ENCODE results near the gene FOXM1. TPM values are rescaled to one million over a fixed set of nuclear protein-coding genes. Genes with fewer than 3 reads are reported as not detected.

The FOXM1 gene
- total RNA-seq, 2 donors from 2014 or later, result 1.2 to 10.8 TPM

DNA sequence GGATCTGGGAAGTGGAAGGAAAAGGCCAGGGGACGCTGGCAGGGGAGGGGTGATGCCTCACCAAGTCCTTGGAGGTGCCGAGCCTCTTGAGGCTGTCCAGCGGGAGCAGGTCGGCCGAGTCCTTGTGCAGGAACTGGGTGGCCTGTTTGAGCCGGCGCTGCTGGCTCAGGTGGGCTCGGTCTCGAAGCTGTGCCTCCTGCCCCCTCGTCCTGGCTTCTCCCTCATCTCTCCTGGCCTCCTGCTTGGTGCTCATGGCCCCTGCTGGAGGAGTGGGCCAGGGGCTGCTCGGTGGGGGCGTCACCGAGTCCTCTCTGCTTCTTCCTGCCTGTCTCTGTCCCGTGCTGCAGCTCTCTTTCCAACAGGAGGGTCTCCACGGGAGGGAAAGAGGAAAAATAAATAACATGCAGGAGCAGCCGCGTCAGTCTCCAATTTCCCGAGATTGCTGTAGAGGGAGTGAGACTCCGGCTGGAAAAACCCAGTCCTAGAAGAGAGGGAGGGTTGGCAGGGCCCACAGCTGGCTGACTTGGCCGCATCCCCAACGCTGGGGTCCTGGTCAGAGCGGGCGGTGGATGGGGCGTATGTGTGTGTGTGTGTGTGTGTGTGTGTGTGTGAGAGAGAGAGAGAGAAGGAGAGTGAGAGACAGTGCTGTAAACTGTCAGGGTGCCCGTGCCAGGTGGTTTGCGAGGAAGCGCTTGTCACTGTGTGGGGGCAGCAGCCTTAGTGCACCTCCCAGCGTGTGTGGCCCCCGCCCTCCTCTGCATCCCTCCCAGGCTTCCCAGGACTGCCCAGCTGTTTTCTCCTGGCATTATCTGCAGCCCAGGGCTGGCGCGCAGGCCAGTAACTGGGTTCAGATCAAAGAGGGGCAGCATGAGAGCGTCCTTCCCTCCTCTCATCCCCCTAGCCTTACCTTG is 42.1 kb downstream of the FOXM1 start, which contains the start of gene NRIP2:
TSS of gene NRIP2 (minus strand) at position 455 of the 911 bp plus-strand sequence. CDS start at position 403, 52 bp downstream.
- H3K4me3 ChIP-seq, result no peak within 1 kb of the TSS
- DNase-seq (ENCODE audit: low spot score), result no peak
- H3K36me3 ChIP-seq, result no peaks in the 10 kb centered on the region
- H3K27me3 ChIP-seq (replicated peaks; ENCODE audit: insufficient read depth), result no peaks in the 10 kb centered on the region
- no peaks in the 10 kb centered on the region for H3K9me3 ChIP-seq
- TF ChIP-seq, protein P1, sequence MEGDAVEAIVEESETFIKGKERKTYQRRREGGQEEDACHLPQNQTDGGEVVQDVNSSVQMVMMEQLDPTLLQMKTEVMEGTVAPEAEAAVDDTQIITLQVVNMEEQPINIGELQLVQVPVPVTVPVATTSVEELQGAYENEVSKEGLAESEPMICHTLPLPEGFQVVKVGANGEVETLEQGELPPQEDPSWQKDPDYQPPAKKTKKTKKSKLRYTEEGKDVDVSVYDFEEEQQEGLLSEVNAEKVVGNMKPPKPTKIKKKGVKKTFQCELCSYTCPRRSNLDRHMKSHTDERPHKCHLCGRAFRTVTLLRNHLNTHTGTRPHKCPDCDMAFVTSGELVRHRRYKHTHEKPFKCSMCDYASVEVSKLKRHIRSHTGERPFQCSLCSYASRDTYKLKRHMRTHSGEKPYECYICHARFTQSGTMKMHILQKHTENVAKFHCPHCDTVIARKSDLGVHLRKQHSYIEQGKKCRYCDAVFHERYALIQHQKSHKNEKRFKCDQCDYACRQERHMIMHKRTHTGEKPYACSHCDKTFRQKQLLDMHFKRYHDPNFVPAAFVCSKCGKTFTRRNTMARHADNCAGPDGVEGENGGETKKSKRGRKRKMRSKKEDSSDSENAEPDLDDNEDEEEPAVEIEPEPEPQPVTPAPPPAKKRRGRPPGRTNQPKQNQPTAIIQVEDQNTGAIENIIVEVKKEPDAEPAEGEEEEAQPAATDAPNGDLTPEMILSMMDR (IDR thresholded peaks at IDR 0.05), result no peak
- TF ChIP-seq POLR2AphosphoS5 (IDR thresholded peaks at IDR 0.05) (no peak), POLR2A (IDR thresholded peaks at IDR 0.05) (no peak)
- 12% methylated on average over 32 of the region's 32 CpGs for WGBS
- H3K27ac ChIP-seq, result no peak within 1 kb of the TSS
- H3K4me1 ChIP-seq (replicated peaks), result peaks cover 6% of the 10 kb centered on the region
- intact Hi-C loops (cut with DNase I), result no loop called here

DNA sequence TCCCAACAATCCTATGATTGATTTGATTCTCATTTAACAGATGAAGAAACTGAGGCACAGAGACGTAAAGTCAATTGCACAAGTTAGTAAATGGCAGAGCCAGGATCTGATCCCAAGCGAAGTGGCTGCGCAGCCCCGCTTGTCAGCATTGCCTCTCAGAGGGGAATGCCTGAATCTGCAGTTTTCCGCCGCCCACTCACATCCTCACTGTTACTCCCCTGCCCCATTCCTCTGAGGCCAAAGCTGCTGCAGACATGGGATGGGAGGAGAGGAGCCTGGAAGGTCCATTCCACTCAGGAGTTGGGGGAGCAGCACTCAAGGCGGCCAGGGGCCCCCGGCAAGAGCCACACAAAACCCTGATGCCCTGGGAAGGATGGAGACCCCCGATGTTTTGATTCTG is 43.2 kb downstream of the FOXM1 start:
- Histone ChIP-seq H3K4me3 (no peak overlapping the region), H3K36me3 (no peaks in the 10 kb centered on the region), H3K27ac (no peak overlapping the region), H3K27me3 (replicated peaks; ENCODE audit: insufficient read depth) (no peaks in the 10 kb centered on the region), H3K4me1 (replicated peaks) (peaks cover 6% of the 10 kb centered on the region), H3K9me3 (no peaks in the 10 kb centered on the region)
- DNase-seq (ENCODE audit: low spot score), result no peak
- intact Hi-C loops (cut with DNase I), result no loop called here
- WGBS, result 79% methylated on average over 9 of the region's 9 CpGs
- no peak for TF ChIP-seq POLR2AphosphoS5 (IDR thresholded peaks at IDR 0.05)
- no peak for TF ChIP-seq POLR2A (IDR thresholded peaks at IDR 0.05)
- TF ChIP-seq, protein P1 (IDR thresholded peaks at IDR 0.05), result no peak

GRCh38 chr12:2833327-2833726 is 43.6 kb downstream of the FOXM1 start:
- H3K4me3 ChIP-seq, result no peak overlapping the region
- TF ChIP-seq POLR2A (IDR thresholded peaks at IDR 0.05) (no peak), POLR2AphosphoS5 (IDR thresholded peaks at IDR 0.05) (no peak)
- TF ChIP-seq, protein P1 (IDR thresholded peaks at IDR 0.05), result no peak
- no peaks in the 10 kb centered on the region for H3K9me3 ChIP-seq
- no peaks in the 10 kb centered on the region for H3K36me3 ChIP-seq
- no peak overlapping the region for H3K27ac ChIP-seq
- no peaks in the 10 kb centered on the region for H3K27me3 ChIP-seq (replicated peaks; ENCODE audit: insufficient read depth)
- DNase-seq (ENCODE audit: low spot score), result no peak
- peaks cover 6% of the 10 kb centered on the region for H3K4me1 ChIP-seq (replicated peaks)
- intact Hi-C loops (cut with DNase I), result no loop called here
- WGBS, result 35% methylated on average over 5 of the region's 5 CpGs

GRCh38 chr12:2832550-2833127 is 44.3 kb downstream of the FOXM1 start:
- Histone ChIP-seq H3K36me3 (no peaks in the 10 kb centered on the region), H3K27ac (no peak overlapping the region), H3K4me3 (no peak overlapping the region), H3K9me3 (no peaks in the 10 kb centered on the region), H3K4me1 (replicated peaks) (peaks cover 6% of the 10 kb centered on the region), H3K27me3 (replicated peaks; ENCODE audit: insufficient read depth) (no peaks in the 10 kb centered on the region)
- TF ChIP-seq, protein P1 (IDR thresholded peaks at IDR 0.05), result no peak
- no peak for TF ChIP-seq POLR2A (IDR thresholded peaks at IDR 0.05)
- TF ChIP-seq POLR2AphosphoS5 (IDR thresholded peaks at IDR 0.05), result no peak
- intact Hi-C loops (cut with DNase I), result no loop called here
- WGBS, result 64% methylated on average over 6 of the region's 6 CpGs
- DNase-seq (ENCODE audit: low spot score), result no peak

Data from prostate gland (tissue), 2 donors.